Stimulated activated memory B cell treated with anti-CD40 and anti-IgM and Interleukin-4, amounts not matched to agents 10 μg/mL and 1 μg/mL and 100 μg/mL, for 72 hours (primary cell): ENCODE data around the gene FGD6.

Source experiments
- ATAC-seq: fragments of 150-1000 bp; cut with Tn5 transposase; 2 replicates; pipeline ENCODE4 v1.10.0; 2021
- H3K27ac Mint-ChIP-seq: one replicate; pipeline ENCODE4 v1.8.0; 2022; ENCODE audit warnings: mild to moderate bottlenecking, mixed read lengths
- H3K27me3 Mint-ChIP-seq: one replicate; pipeline ENCODE4 v1.8.0; 2022; ENCODE audit warnings: mixed read lengths
- H3K36me3 Mint-ChIP-seq: one replicate; pipeline ENCODE4 v1.8.0; 2022; ENCODE audit warnings: mixed read lengths
- H3K4me1 Mint-ChIP-seq: one replicate; pipeline ENCODE4 v1.8.0; 2022; ENCODE audit warnings: mixed read lengths
- H3K4me3 Mint-ChIP-seq: one replicate; pipeline ENCODE4 v1.8.0; 2022; ENCODE audit warnings: mild to moderate bottlenecking, moderate library complexity, mixed read lengths
- H3K9me3 Mint-ChIP-seq: one replicate; pipeline ENCODE4 v1.8.0; 2022; ENCODE audit warnings: mixed read lengths

FGD6 gene

DNA sequence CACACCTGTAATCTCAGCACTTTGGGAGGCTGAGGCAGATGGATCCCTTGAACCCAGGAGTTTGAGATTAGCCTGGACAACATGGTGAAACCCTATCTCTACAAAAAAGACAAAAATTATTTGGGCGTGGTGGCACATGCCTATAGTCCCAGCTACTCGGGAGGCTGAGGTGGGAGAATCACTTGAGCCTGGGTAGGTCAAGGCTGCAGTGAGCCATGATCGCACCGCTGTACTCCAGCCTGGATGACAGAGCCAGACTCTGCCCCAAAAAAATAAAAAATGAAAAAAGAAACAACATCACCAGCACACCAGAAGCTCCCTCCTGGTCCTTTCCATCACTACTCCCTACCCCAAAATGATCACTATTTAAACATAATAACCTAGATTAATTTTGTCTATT, 2.9 kb upstream of the FGD6 start:
- ATAC-seq = no peak
- Mint-ChIP-seq H3K4me3 (peak overlapping the region; percentile 12), H3K4me1 (peaks cover 45% of the 10 kb centered on the region), H3K9me3 (no peaks in the 10 kb centered on the region), H3K27ac (no peak overlapping the region), H3K36me3 (peaks cover 10% of the 10 kb centered on the region), H3K27me3 (no peaks in the 10 kb centered on the region)

DNA sequence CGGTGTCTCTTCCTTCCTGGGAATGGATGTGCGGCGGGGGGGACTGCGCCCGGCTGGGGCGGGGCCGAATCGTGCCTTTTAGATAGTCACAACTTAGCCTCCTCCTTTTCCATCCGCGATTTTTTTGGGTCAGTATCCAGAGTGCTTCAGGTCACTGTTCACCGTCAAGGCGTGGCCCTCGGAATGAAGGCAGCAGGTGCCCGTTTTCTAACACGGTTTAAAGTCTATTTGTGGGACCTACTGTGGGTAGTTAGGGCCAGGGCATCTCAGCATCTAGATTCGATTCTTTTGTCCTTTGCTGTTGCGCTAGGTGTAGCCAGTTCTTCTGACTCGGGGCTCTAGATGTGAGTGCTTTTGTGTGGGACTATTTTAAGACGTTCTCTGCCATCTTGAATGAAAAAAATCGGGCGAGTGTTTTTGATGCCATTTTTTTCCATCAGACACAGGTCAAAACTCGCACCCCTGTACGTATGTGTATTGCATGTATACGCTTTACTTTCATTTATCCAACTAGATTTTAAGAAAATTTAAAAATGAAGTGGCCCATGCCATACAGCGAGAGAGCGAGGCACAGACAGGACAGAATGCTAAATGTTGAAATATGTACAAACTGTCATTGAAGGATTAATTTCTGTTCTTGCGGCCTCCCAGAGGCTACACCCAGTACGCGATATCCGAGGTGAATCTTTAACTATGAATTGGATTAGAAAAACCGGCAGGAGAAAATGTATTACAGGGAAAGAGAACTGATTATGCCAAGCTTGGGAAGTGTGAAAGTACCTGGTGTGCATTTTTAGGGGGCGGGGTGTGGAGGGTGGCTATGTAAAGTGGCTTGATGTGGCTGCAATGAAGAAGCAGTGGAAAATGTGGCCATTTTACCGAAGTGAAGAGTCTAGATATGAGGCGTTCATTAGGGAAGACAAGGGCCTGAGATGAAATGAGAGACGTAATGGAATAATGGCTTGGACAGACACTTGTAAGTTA, 1.2 kb upstream of the FGD6 start:
- Mint-ChIP-seq H3K4me1 (peaks cover 33% of the 10 kb centered on the region), H3K4me3 (peak overlapping the region; percentile 96), H3K27ac (peak overlapping the region; percentile 89), H3K9me3 (no peaks in the 10 kb centered on the region), H3K27me3 (no peaks in the 10 kb centered on the region), H3K36me3 (no peaks in the 10 kb centered on the region)
- ATAC-seq = peak; percentile 22

DNA sequence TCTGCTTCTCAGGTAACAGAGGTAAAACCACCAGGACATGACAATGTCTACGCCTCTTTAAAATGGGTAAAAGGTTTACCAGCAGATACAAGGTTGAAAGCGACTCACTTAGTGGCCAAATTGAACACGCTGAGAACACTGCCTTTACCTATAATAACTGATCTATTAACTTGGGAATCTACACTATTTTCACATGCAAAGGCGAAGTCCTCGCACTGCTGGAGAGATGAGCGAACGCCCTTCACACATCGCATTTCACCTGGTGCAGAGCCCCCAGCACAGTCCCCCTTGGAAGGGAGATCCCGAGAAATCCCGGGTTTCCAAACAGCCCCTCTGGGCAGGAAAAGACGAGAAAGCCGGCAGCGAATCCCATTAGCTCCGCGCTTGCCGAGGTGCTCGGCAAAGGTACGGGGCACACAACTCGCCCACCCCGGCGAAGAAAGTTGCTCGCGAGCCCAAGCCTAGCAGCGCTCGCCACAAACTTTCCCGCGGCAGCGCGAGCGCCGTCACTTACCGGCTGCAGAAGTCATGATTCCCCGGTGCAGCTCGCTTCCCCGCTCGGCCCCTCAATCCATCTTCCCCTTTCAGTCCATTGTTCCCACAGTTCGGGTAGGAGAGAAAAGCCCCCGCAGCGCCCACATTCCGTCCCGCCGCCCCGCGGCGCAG, 423 bp downstream of the FGD6 start:
- H3K9me3 Mint-ChIP-seq = no peaks in the 10 kb centered on the region
- peak; percentile 24 for ATAC-seq
- no peaks in the 10 kb centered on the region for H3K27me3 Mint-ChIP-seq
- H3K36me3 Mint-ChIP-seq = no peaks in the 10 kb centered on the region
- H3K4me3 Mint-ChIP-seq = peak overlapping the region; percentile 96
- peak overlapping the region; percentile 89 for H3K27ac Mint-ChIP-seq
- H3K4me1 Mint-ChIP-seq = peaks cover 33% of the 10 kb centered on the region

DNA sequence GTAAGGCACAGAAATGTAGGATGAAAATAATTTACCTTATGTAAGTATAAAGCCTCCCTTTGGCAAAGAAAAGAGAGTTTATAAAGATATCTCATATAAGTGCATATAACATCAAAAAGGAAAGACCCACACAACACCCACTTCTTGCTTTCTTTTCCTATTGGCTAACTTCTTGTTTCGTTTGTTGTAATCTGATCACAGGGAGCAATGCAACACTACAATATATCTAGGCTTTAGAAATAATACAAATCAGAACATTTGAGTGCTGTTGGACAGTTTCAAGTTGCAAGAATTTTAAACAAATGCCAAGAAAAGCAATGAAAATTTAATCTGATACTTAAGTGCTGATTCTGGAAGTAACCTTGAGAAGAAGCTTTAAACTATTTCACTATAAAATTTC, 1.3 kb downstream of the FGD6 start:
- H3K27me3 Mint-ChIP-seq = no peaks in the 10 kb centered on the region
- peak overlapping the region; percentile 96 for H3K4me3 Mint-ChIP-seq
- ATAC-seq = no peak
- H3K27ac Mint-ChIP-seq = peak overlapping the region; percentile 89
- no peaks in the 10 kb centered on the region for H3K36me3 Mint-ChIP-seq
- H3K4me1 Mint-ChIP-seq = peaks cover 30% of the 10 kb centered on the region
- no peaks in the 10 kb centered on the region for H3K9me3 Mint-ChIP-seq

DNA sequence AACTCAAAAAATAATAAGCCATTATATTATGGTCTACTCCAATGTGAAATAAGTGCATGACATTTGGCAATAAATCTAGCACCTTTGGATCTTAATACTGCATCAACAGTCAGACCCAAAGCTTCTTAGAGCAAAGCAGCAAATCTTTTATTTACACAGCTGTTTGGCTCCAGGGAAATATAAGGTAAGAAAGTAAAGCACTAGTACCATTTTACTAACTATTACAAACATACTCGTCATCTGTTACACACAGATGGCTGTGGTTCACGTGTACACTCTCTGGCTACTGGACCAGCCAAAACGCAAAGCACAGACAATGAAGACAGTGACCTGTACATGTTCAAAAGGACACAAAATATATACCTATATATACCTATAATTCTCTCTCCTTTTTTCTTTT, 2.8 kb downstream of the FGD6 start:
- H3K27me3 Mint-ChIP-seq = no peaks in the 10 kb centered on the region
- ATAC-seq = no peak
- no peaks in the 10 kb centered on the region for H3K36me3 Mint-ChIP-seq
- no peak overlapping the region for H3K4me3 Mint-ChIP-seq
- H3K4me1 Mint-ChIP-seq = peaks cover 20% of the 10 kb centered on the region
- H3K9me3 Mint-ChIP-seq = no peaks in the 10 kb centered on the region
- H3K27ac Mint-ChIP-seq = no peak overlapping the region

DNA sequence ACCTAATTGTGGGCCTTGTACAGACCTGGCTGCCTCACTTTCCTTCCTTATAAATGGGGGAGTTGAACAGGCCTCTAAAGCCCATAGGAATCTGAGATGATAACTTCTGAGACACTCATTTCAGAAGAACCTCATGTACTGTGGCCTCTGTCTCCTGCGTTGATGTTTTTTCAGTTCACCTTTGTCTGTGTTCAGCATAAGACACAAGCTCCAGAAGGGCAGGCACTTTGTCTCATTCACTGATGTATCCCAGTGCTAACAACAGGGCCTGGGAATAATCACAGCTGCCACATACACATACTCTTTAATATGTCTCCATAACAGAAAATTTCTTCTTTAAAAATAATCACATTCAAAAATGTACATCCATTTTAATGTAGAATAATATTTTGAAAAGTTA, 3.3 kb downstream of the FGD6 start:
- ATAC-seq = no peak
- H3K4me3 Mint-ChIP-seq = no peak overlapping the region

DNA sequence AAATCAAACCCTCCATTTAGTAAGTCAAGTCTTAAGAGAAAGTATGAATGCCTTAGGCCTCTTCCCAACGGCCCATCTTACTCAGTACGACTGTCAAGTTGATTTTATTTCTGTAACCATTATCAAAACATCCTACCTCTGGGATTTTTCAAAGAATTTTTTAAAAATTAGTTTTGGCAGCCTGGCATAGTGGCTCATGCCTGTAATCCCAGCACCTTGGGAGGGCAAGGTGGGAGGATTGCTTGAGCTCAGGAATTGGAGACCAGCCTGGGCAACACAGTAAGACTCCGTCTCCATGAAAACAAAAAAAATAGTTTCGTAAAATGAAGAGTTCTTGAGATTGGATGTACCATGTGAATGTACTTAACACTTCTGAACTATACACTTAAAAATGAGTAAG, 4.1 kb downstream of the FGD6 start:
- H3K27me3 Mint-ChIP-seq = no peaks in the 10 kb centered on the region
- H3K9me3 Mint-ChIP-seq = no peaks in the 10 kb centered on the region
- no peak overlapping the region for H3K4me3 Mint-ChIP-seq
- no peak overlapping the region for H3K27ac Mint-ChIP-seq
- H3K36me3 Mint-ChIP-seq = no peaks in the 10 kb centered on the region
- ATAC-seq = no peak
- H3K4me1 Mint-ChIP-seq = peaks cover 14% of the 10 kb centered on the region

More for the DNA sequence above, 3.3 kb downstream of the FGD6 start:
- no peaks in the 10 kb centered on the region for H3K36me3 Mint-ChIP-seq
- H3K27ac Mint-ChIP-seq = no peak overlapping the region
- H3K27me3 Mint-ChIP-seq = no peaks in the 10 kb centered on the region
- H3K9me3 Mint-ChIP-seq = no peaks in the 10 kb centered on the region
- peaks cover 17% of the 10 kb centered on the region for H3K4me1 Mint-ChIP-seq

DNA sequence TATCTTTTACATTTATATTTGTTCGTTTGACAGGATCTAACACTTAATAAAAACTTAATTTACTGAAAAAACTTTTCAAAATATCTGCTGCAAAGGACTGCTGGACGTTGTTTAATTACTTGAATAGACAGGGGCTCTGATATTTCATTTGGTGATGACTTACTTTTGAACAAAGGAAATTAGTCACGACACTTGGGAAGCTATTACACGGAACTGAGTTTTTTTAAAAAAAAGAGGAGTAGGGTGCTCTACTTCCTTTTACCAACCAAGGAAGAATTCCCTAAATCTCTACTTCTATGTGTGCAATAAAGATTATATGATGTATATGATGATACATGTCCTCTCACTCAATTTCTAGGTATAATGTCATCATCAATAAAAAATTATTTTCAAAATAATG, 4.7 kb downstream of the FGD6 start:
- Mint-ChIP-seq H3K9me3 (no peaks in the 10 kb centered on the region), H3K4me1 (peaks cover 14% of the 10 kb centered on the region), H3K27ac (no peak overlapping the region), H3K36me3 (no peaks in the 10 kb centered on the region), H3K27me3 (no peaks in the 10 kb centered on the region), H3K4me3 (no peak overlapping the region)
- ATAC-seq = no peak

DNA sequence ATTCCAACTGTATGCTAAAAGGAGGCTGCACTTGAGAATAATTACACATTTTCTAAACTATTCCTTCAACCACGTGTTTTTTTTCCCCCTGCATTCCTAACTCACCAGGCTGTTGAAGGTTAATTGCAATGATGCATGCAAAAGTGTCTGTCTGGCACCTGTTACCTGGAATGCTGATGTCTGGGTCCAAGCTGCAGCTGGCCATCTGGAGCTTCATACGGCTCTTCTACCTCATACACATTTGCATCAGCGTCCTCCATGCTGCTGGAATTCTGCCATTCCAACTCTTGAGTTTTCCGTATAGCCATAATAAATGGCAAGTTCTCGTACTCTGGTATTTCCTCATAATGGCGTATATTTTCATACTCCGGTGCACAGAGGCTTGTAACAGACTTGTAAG, 8.6 kb downstream of the FGD6 start:
- Mint-ChIP-seq H3K27me3 (no peaks in the 10 kb centered on the region), H3K4me1 (peaks cover 8% of the 10 kb centered on the region), H3K9me3 (no peaks in the 10 kb centered on the region), H3K4me3 (no peak overlapping the region), H3K27ac (no peak overlapping the region), H3K36me3 (no peaks in the 10 kb centered on the region)
- ATAC-seq = no peak

DNA sequence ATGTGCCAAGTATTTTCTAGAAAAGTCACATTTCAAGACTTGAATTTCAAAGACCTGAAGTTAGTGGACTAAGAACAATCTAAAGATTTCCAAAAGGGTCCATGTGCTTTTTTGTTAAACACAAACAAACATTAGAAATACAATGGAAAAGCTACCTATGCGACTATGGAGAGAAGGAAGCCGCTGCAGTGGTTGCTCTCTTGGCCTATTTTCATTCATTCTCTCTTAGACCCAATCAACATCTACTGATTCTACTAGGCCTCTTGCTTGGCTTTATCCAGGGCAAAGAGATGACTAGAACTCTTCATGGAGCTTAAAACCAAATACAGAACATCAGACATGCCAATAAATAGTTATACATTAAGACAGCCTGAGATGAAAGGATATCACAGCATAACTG, 9.9 kb downstream of the FGD6 start:
- H3K27ac Mint-ChIP-seq = no peak overlapping the region
- peaks cover 8% of the 10 kb centered on the region for H3K4me1 Mint-ChIP-seq
- H3K36me3 Mint-ChIP-seq = no peaks in the 10 kb centered on the region
- H3K4me3 Mint-ChIP-seq = no peak overlapping the region
- H3K27me3 Mint-ChIP-seq = no peaks in the 10 kb centered on the region
- ATAC-seq = no peak
- H3K9me3 Mint-ChIP-seq = no peaks in the 10 kb centered on the region

DNA sequence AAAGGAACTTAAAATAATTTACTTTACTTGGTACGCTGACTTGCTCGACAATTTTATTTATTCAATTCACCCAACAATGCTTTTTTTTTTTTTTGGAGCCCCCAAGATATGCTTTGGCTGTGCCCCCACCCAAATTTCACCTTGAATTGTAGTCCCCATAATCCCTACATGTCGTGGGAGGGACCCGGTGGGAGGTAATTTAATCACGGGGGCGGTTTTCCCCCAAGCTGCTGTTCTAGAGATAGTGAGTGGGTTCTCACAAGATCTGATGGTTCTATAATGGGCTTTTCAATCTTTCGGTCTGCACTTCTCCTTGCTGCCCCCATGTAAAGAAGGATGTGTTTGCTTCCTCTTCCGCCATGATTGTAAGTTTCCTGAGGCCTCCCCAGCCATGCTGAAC, 10.4 kb downstream of the FGD6 start:
- no peak overlapping the region for H3K27ac Mint-ChIP-seq
- H3K9me3 Mint-ChIP-seq = no peaks in the 10 kb centered on the region
- H3K4me3 Mint-ChIP-seq = no peak overlapping the region
- no peak for ATAC-seq
- H3K4me1 Mint-ChIP-seq = peaks cover 8% of the 10 kb centered on the region
- H3K27me3 Mint-ChIP-seq = no peaks in the 10 kb centered on the region
- H3K36me3 Mint-ChIP-seq = no peaks in the 10 kb centered on the region

DNA sequence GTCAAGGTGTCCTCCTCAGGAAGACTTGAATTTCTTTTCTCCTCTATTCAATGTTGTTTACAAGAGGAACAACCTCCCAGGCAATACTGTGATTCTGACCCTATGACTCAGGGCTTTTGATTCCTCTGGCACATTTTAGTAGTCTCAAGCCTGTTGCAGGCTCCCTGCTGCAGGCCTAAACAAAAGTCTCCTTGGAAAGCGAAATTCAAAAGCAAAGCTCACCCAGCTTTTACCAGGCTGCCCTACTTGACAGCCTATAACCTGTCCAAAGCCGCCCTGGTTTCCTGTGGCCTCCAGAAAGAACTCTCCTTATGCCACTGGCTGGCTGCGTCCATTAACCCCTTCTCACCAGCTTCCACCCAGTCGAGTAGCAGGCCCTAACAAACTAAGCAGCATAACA, 11.6 kb downstream of the FGD6 start:
- no peak overlapping the region for H3K4me3 Mint-ChIP-seq
- ATAC-seq = peak; percentile 14
- peak overlapping the region; percentile 61 for H3K27ac Mint-ChIP-seq
- H3K4me1 Mint-ChIP-seq = peaks cover 15% of the 10 kb centered on the region
- H3K9me3 Mint-ChIP-seq = no peaks in the 10 kb centered on the region
- H3K36me3 Mint-ChIP-seq = no peaks in the 10 kb centered on the region
- H3K27me3 Mint-ChIP-seq = no peaks in the 10 kb centered on the region

DNA sequence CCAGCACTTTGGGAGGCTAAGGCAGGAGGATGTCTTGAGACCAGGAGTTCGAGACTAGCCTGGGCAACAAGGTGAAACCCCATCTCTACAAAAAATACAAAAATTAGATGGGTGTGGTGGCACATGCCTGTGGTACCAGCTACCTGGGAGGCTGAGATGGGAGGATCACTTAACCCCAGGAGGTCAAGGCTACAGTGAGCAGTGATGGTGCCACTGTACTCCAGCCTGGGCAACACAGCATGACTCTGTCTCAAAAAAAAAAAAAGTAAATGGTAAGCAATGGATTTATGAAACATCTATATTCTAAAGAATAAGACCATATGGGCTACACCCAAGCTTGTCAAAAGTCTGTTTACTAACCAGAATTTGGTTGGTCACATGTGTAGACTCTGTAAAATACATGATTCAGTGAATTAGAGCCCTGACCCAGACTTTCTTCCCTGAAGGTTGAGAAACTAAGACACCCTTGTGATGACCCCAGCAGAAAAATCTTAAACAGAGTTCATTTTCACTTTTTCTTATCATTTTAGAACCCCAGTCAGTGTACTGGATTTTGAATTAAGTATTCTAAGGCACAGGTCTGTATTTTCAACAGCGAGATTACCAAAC, 12.1 kb downstream of the FGD6 start:
- no peak for ATAC-seq
- Mint-ChIP-seq H3K4me3 (no peak overlapping the region), H3K27me3 (no peaks in the 10 kb centered on the region), H3K4me1 (peaks cover 15% of the 10 kb centered on the region), H3K9me3 (no peaks in the 10 kb centered on the region), H3K27ac (peak overlapping the region; percentile 61), H3K36me3 (no peaks in the 10 kb centered on the region)

DNA sequence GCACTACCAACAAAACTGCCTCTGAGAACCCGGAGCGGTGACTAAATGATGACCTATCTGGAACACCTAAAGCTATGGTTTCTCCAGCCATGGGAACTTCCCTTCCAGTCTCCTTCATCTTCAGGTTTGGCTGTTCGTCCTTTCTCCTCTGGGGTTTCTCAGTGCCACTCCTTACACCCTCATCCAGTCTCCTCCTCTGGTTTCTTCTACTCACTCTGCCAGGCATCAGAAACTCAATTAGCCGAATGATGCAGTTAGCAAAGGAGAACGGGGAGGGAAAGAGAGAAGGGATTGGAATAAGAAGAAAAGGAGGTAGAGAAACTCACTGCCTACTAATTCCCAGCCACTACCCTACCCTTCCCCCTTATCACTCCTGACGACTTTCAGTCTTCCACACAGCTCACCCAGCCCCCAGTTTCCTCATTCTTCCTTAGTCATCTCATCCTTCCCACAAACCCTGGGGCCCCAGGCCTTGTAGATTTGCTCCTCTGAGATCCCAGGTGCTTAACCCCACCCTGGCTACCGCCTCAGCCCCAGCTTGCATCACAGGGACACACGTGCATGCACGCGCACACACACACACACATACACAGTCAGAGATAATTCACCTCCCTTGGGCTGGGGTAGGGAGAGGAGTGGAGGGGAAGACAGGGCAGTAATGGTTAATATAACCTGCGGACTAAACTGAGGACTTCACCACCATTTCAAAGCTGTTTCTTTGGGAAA, 13.0 kb downstream of the FGD6 start:
- no peaks in the 10 kb centered on the region for H3K27me3 Mint-ChIP-seq
- ATAC-seq = peak; percentile 51
- no peaks in the 10 kb centered on the region for H3K36me3 Mint-ChIP-seq
- H3K4me1 Mint-ChIP-seq = peaks cover 15% of the 10 kb centered on the region
- no peaks in the 10 kb centered on the region for H3K9me3 Mint-ChIP-seq
- H3K4me3 Mint-ChIP-seq = no peak overlapping the region
- peak overlapping the region; percentile 61 for H3K27ac Mint-ChIP-seq

DNA sequence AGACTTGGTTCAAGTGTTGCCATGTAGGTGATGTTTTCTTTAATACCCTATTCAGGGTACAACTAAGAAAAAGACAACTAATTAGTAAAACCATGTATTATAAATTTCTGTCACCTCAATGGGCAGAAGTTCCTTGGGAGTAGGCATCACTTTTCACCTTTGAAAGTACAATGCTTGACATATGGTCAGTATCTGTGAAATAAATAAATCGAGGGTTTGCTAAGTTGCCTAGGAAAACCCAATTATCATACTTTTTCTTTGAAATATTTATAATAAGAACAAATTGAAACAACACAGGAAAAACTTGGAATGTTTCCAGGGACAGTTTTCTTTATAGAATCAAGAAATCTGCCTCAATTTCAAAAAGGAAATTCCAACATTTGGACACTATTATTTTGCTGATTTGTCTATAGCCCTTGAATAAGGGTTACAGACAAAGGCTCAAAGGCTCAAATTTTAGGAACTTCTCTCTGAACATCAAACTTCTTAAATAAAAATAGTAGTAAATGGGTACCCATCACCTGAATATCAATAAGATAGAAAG, 13.7 kb downstream of the FGD6 start:
- Mint-ChIP-seq H3K27ac (peak overlapping the region; percentile 61), H3K9me3 (no peaks in the 10 kb centered on the region), H3K27me3 (peaks cover under 1% of the 10 kb centered on the region), H3K4me3 (no peak overlapping the region), H3K36me3 (no peaks in the 10 kb centered on the region), H3K4me1 (peaks cover 18% of the 10 kb centered on the region)
- no peak for ATAC-seq
